Natural killer cell (primary cell): ENCODE results near the gene MTUS2. TPM values are rescaled to one million over a fixed set of nuclear protein-coding genes. Genes with fewer than 3 reads are reported as not detected.

ENCODE experiments used
- ATAC-seq, 3 donors: fragments of 150-1000 bp in 2 of 3; fragments of 200-7000 bp in 1 of 3; cut with Tn5 transposase; 1 replicate in 1 of 3; 2 replicates in 2 of 3; pipeline ENCODE4 v1.10.0; 2021; ENCODE audit warnings: mild to moderate bottlenecking in 2 of 3, moderate library complexity in 2 of 3
- DNase-seq, 2 donors: peaks; one replicate each; pipeline versions ENCODE4 v3.0.0 to v3.0.0-alpha.2; 2013 to 2021; ENCODE audit warnings: mixed read lengths in 1 of 2
- H3K27ac ChIP-seq: one replicate; pipeline ENCODE4 v1.5.1; 2013; ENCODE audit warnings: mild to moderate bottlenecking, low read length
- H3K27me3 ChIP-seq: one replicate; pipeline ENCODE4 v1.6.1; 2013; ENCODE audit warnings: low read length; ENCODE audit not compliant: control insufficient read depth, insufficient read depth
- H3K36me3 ChIP-seq: one replicate; pipeline ENCODE4 v1.6.1; 2013; ENCODE audit warnings: low read length; ENCODE audit not compliant: control insufficient read depth, insufficient read depth
- H3K4me1 ChIP-seq: one replicate; pipeline ENCODE4 v1.6.1; 2013; ENCODE audit warnings: low read length; ENCODE audit not compliant: control insufficient read depth, insufficient read depth
- H3K4me3 ChIP-seq: one replicate; pipeline ENCODE4 v1.5.1; 2013; ENCODE audit warnings: low read length
- H3K9me3 ChIP-seq: one replicate; pipeline ENCODE4 v1.6.1; 2013; ENCODE audit warnings: low read length; ENCODE audit not compliant: control insufficient read depth, insufficient read depth
- H3K27ac Mint-ChIP-seq, 2 donors: one replicate each; pipeline ENCODE4 v1.8.0; 2022; ENCODE audit warnings: mild to moderate bottlenecking in 2 of 2, mixed read lengths in 2 of 2, moderate library complexity in 1 of 2
- H3K27me3 Mint-ChIP-seq, 2 donors: one replicate each; pipeline ENCODE4 v1.8.0; 2022; ENCODE audit warnings: low read depth in 2 of 2, mixed read lengths in 2 of 2
- H3K36me3 Mint-ChIP-seq: one replicate; pipeline ENCODE4 v1.8.0; 2022; ENCODE audit warnings: mixed read lengths
- H3K4me1 Mint-ChIP-seq, 2 donors: one replicate each; pipeline ENCODE4 v1.8.0; 2022; ENCODE audit warnings: mixed read lengths in 2 of 2
- H3K4me3 Mint-ChIP-seq: one replicate; pipeline ENCODE4 v1.8.0; 2022; ENCODE audit warnings: mild to moderate bottlenecking, moderate library complexity, mixed read lengths
- H3K9me3 Mint-ChIP-seq, 2 donors: one replicate each; pipeline ENCODE4 v1.8.0; 2022; ENCODE audit warnings: mixed read lengths in 2 of 2
- CTCF ChIP-seq: fragments of 200-600 bp; IDR thresholded peaks from one replicate; pipeline ENCODE4 v1.8.0; 2022; ENCODE audit warnings: antibody characterized with exemption
- WGBS: methylation state at CpG from one replicate; pipeline ENCODE4 v1.1.7; 2013; ENCODE audit warnings: missing lambda C conversion rate; ENCODE audit not compliant: insufficient coverage; 5-methylcytosine and 5-hydroxymethylcytosine counted together
- intact Hi-C: fragments of 100-400 bp; cut with micrococcal nuclease; formaldehyde crosslinking; loops from one replicate; pipeline ENCODE4 v1.14.2; 2022
- total RNA-seq, 4 donors: library from RNA; stranded (reverse); fragments of 120-200 nt in 1 of 4; gene quantifications; one replicate each; pipeline versions ENCODE4 v1.2.3 to v1.2.4, GENCODE V29; 2013 to 2022

MTUS2 gene
- total RNA-seq, 3 donors from 2014 or later (not counting 1 experiment from before 2014, with no cell fraction given), result not detected

- Histone ChIP-seq H3K4me1 (no peaks in the 10 kb centered on the region), H3K27me3 (no peaks in the 10 kb centered on the region), H3K4me3 (no peak overlapping the region), H3K36me3 (no peaks in the 10 kb centered on the region), H3K9me3 (no peaks in the 10 kb centered on the region), H3K27ac (no peak overlapping the region)
- Mint-ChIP-seq H3K9me3 (no peaks in the 10 kb centered on the region), H3K27me3 (peaks cover 9 to 17% of the 10 kb centered on the region in 2 donors), H3K27ac (no peak overlapping the region), H3K4me3 (no peak overlapping the region), H3K36me3 (no peaks in the 10 kb centered on the region), H3K4me1 (peaks cover 0 to 5% of the 10 kb centered on the region in 2 donors)
- DNase-seq, result peak in 1 of 2 donors; percentile 44
- WGBS, result 12% methylated on average over 8 of the region's 8 CpGs
- intact Hi-C loops, result no loop called here
- peak in 1 of 3 donors; percentile 33 for ATAC-seq
- no peak for TF ChIP-seq CTCF
Observed at GRCh38 chr13:29369060-29369743, 549.1 kb downstream of the MTUS2 start.

- Mint-ChIP-seq H3K4me3 (no peak overlapping the region), H3K4me1 (no peaks in the 10 kb centered on the region)
Observed at GRCh38 chr13:29379281-29379680, 559.1 kb downstream of the MTUS2 start.

GRCh38 chr13:29379865-29380264 lies 559.7 kb downstream of the MTUS2 start:
- H3K4me3 ChIP-seq, result no peak overlapping the region
- H3K27me3 ChIP-seq, result no peaks in the 10 kb centered on the region
- TF ChIP-seq CTCF, result no peak
- ATAC-seq, result no peak
- Mint-ChIP-seq H3K4me3 (no peak overlapping the region), H3K9me3 (peaks cover 2 to 3% of the 10 kb centered on the region in 2 donors), H3K36me3 (no peaks in the 10 kb centered on the region), H3K4me1 (no peaks in the 10 kb centered on the region), H3K27me3 (no peaks in the 10 kb centered on the region), H3K27ac (no peak overlapping the region)
- 0% methylated on average over 1 of the region's 1 CpG for WGBS
- H3K36me3 ChIP-seq, result no peaks in the 10 kb centered on the region
- H3K27ac ChIP-seq, result no peak overlapping the region
- no peaks in the 10 kb centered on the region for H3K4me1 ChIP-seq
- no peak for DNase-seq
- peaks cover 3% of the 10 kb centered on the region for H3K9me3 ChIP-seq
- intact Hi-C loops, result no loop called here

More at GRCh38 chr13:29379281-29379680, 559.1 kb downstream of the MTUS2 start:
- no peaks in the 10 kb centered on the region for H3K27me3 Mint-ChIP-seq
- Histone ChIP-seq H3K27me3 (no peaks in the 10 kb centered on the region), H3K4me1 (no peaks in the 10 kb centered on the region), H3K36me3 (no peaks in the 10 kb centered on the region), H3K4me3 (no peak overlapping the region), H3K9me3 (peaks cover 3% of the 10 kb centered on the region), H3K27ac (no peak overlapping the region)
- no peaks in the 10 kb centered on the region for H3K36me3 Mint-ChIP-seq
- H3K9me3 Mint-ChIP-seq, result peaks cover 2 to 3% of the 10 kb centered on the region in 2 donors
- intact Hi-C loops, result no loop called here
- DNase-seq (no peak), ATAC-seq (no peak)
- WGBS, result 96% methylated on average over 4 of the region's 4 CpGs
- no peak overlapping the region for H3K27ac Mint-ChIP-seq
- no peak for TF ChIP-seq CTCF

- H3K27ac Mint-ChIP-seq, result no peak overlapping the region
- no peak overlapping the region for H3K27ac ChIP-seq
Observed at GRCh38 chr13:29382021-29382420, 561.9 kb downstream of the MTUS2 start.

More at GRCh38 chr13:29382021-29382420, 561.9 kb downstream of the MTUS2 start:
- Mint-ChIP-seq H3K4me3 (no peak overlapping the region), H3K9me3 (peaks cover 2 to 3% of the 10 kb centered on the region in 2 donors), H3K36me3 (no peaks in the 10 kb centered on the region), H3K27me3 (no peaks in the 10 kb centered on the region), H3K4me1 (no peaks in the 10 kb centered on the region)
- no peak overlapping the region for H3K4me3 ChIP-seq
- intact Hi-C loops, result no loop called here
- ATAC-seq (no peak), DNase-seq (no peak)
- WGBS, result 91% methylated on average over 6 of the region's 6 CpGs
- H3K36me3 ChIP-seq, result no peaks in the 10 kb centered on the region
- peaks cover 3% of the 10 kb centered on the region for H3K9me3 ChIP-seq
- no peaks in the 10 kb centered on the region for H3K27me3 ChIP-seq
- TF ChIP-seq CTCF, result no peak
- no peaks in the 10 kb centered on the region for H3K4me1 ChIP-seq
